ENCODE measurements around the gene CAPN5. TPM values are rescaled to one million over a fixed set of nuclear protein-coding genes. Genes with fewer than 3 reads are reported as not detected.
A peak's percentile ranks its signal among the peaks of the same experiment; 100 is the strongest.
"Not testable (repeated sequence)": the region's sequence is repeated elsewhere in the genome, so short reads cannot be mapped to it uniquely, and the experiment has no call there.

The CAPN5 gene
- 3.8 and 19.4 TPM in 2 replicates for total RNA-seq

GRCh38 chr11:77066229-77067042 is at the start of gene CAPN5:
TSS of gene CAPN5 (plus strand) at chr11:77066971. CDS start at chr11:77084887, 17,916 bp downstream.
- peak; percentile 64 for DNase-seq (ENCODE audit: low read depth)

GRCh38 chr11:77018396-77018924 is 48.3 kb upstream of the CAPN5 start:
- not testable (repeated sequence) for DNase-seq (ENCODE audit: low read depth)

GRCh38 chr11:77019976-77020595 is 46.7 kb upstream of the CAPN5 start:
- DNase-seq (ENCODE audit: low read depth): peak; percentile 90

DNA sequence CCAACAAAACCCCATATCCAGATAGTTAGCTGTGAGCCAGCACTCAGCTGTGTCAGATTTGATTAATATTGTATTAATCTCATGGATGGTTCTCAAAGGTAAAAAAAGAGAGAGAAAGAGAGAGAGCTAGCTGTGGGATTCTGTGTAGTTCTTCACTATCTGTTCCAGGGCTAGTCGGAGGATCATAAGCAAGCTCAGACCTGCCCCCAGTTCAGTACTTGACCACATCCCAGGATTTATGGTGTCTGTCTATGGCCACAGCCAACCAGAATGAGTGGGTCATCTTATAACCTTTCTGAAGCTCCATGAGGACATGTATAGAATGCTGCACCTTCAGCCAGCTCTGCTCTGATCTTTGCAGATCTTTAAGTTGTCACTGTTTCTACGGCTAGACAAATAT is 46.0 kb upstream of the CAPN5 start:
- DNase-seq (ENCODE audit: low read depth): no peak

- DNase-seq (ENCODE audit: low read depth): no peak
These were observed 42.0 kb upstream of the CAPN5 start for GRCh38 chr11:77024745-77025144.

GRCh38 chr11:77026221-77026620 is 40.5 kb upstream of the CAPN5 start:
- no peak for DNase-seq (ENCODE audit: low read depth)

DNA sequence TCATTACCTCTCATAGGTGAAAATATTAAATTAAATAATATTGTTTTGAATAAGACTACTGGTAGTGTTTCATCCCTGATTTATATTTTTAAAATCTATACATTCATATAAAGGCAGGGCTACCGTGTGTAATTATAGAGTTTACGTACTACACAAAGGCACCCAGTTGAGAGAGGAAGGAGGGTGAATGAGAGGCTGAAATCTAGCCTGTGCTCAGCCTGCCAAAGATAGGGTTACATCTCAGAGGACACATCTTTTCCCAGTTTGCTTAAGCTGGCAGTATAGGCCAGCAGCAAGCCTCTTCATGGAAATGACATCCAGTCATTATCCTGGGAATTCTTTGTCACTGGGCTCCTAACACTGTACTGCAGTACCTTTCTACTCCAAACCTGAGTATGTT is 40.0 kb upstream of the CAPN5 start:
- no peak for DNase-seq (ENCODE audit: low read depth)

- DNase-seq (ENCODE audit: low read depth): no peak
These were observed 39.5 kb upstream of the CAPN5 start for GRCh38 chr11:77027275-77027674.

- no peak for DNase-seq (ENCODE audit: low read depth)
These were observed 36.9 kb upstream of the CAPN5 start for GRCh38 chr11:77029829-77030228.

- no peak for DNase-seq (ENCODE audit: low read depth)
These were observed 35.8 kb upstream of the CAPN5 start for GRCh38 chr11:77030834-77031414.

GRCh38 chr11:77031599-77031998 is 35.2 kb upstream of the CAPN5 start:
- no peak for DNase-seq (ENCODE audit: low read depth)

- no peak for DNase-seq (ENCODE audit: low read depth)
These were observed 31.7 kb upstream of the CAPN5 start for GRCh38 chr11:77035039-77035438.

DNA sequence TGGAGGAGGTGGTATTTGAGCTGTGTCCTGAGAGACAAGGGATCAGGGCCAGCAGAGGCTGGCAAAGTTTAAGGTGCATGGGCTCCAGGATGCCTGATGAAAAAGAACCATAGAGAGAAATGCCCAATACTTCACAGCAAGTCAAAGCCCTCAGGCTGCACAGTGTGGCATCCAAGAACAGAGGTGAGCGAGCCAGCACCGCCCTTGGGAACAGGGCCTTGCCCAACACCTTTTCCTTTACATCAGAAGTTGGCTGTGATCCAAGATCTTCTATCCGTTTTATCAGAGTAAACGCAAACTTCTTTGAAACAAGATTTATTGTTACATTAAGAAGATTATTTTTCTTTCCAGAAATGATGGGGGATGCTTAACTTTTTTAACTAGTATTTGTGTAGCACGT is 31.2 kb upstream of the CAPN5 start:
- no peak for DNase-seq (ENCODE audit: low read depth)

DNA sequence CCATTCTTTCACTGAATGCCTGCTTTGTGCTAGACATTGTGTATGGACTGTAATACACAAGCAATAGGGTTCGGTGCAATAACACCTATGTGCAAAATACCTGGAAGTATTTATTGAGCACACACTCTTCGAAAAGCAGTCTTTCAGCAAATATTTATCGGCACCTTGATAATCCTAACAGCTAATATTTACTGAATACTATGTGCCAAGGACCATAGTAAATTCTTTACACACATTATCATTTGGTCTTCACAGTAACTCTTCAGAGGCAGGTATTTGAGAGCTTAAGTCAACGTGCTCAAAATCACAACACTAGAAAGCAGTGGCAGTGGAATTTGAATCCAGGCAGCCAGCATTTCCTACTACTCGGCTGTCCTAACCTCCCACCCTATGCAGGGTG is 30.4 kb upstream of the CAPN5 start:
- DNase-seq (ENCODE audit: low read depth): no peak

- no peak for DNase-seq (ENCODE audit: low read depth)
These were observed 29.7 kb upstream of the CAPN5 start for GRCh38 chr11:77037057-77037456.

- DNase-seq (ENCODE audit: low read depth): peak; percentile 26
These were observed 28.5 kb upstream of the CAPN5 start for GRCh38 chr11:77038029-77038824.

DNA sequence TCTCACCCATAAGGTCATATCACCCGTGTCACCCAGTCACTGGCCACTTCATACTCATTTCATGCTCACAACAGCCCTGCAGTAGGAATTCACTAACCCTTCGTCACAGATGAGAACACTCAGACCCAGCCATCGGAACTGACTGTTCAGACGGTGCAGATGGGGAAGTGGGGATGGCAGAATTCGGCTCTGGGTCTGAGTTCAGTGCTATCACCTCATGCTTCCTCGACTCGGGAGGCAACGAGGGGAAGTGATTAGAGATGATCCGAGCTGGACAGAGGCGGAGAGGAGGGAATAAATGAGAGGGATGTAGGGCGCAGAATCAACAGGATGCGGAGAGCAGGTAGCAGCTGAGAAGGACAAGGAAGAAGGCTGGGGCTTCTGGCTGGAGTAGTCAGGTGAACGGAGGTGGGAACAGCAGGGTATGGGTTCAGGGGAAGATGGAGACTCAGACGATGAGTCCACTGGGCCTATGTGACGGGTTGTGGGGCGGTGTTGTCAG is 27.9 kb upstream of the CAPN5 start:
- no peak for DNase-seq (ENCODE audit: low read depth)

DNA sequence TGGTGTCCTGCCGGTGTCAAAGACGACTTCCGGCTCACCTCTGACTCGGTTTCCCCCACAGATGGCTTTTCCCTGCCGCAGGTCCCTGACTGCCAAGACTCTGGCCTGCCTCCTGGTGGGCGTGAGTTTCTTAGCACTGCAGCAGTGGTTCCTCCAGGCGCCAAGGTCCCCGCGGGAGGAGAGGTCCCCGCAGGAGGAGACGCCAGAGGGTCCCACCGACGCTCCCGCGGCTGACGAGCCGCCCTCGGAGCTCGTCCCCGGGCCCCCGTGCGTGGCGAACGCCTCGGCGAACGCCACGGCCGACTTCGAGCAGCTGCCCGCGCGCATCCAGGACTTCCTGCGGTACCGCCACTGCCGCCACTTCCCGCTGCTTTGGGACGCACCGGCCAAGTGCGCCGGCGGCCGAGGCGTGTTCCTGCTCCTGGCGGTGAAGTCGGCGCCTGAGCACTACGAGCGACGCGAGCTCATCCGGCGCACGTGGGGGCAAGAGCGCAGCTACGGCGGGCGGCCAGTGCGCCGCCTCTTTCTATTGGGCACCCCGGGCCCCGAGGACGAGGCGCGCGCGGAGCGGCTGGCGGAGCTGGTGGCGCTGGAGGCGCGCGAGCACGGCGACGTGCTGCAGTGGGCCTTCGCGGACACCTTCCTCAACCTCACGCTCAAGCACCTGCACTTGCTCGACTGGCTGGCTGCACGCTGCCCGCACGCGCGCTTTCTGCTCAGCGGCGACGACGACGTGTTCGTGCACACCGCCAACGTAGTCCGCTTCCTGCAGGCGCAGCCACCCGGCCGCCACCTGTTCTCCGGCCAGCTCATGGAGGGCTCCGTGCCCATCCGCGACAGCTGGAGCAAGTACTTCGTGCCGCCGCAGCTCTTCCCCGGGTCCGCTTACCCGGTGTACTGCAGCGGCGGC is 27.0 kb upstream of the CAPN5 start:
- DNase-seq (ENCODE audit: low read depth): peak; percentile 25

GRCh38 chr11:77040401-77040777 is 26.4 kb upstream of the CAPN5 start:
- no peak for DNase-seq (ENCODE audit: low read depth)

DNA sequence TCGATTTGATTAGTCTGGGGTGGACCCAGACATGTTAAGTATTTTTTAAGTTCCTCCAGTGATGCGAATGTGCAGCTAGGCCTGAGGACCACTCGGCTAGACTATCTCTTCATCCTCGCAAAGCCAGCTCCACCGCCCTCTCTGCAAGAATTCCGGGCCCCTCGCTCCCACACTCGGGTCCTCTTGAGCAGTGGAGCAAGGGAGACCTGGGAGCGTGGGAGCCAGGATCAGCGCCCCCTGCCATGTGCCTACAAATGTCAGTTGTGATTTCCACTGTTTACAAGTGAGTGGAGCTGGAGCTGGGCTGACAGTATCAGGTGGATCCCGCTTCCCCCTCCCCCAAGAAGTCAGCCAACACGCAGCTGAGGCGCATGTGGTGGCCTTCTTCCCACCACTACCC is 25.9 kb upstream of the CAPN5 start:
- DNase-seq (ENCODE audit: low read depth): no peak
